ENCODE data around the gene ARHGAP19.

Gene ARHGAP19

GRCh38 chr10:97292097-97292861 is at the start of gene ARHGAP19:
TSS of gene ARHGAP19 (minus strand) at chr10:97292637. CDS start at chr10:97292627, 10 bp downstream.
- no peaks in the 10 kb centered on the region for H3K36me3 ChIP-seq (ENCODE audit: control insufficient read depth, insufficient read depth, low read length)
- no peaks in the 10 kb centered on the region for H3K27me3 ChIP-seq (ENCODE audit: control insufficient read depth, insufficient read depth, low read length)
- no peaks in the 10 kb centered on the region for H3K9me3 ChIP-seq (ENCODE audit: control insufficient read depth, insufficient read depth, low read length)
- no peaks in the 10 kb centered on the region for H3K4me1 ChIP-seq (ENCODE audit: control insufficient read depth, insufficient read depth, low read length)
- WGBS (ENCODE audit: insufficient coverage, insufficient read length) = no CpG with 5 or more reads among the region's 55 CpGs
- DNase-seq (ENCODE audit: low read depth, low spot score) = peak; percentile 89
- no peak within 1 kb of the TSS for H3K27ac ChIP-seq (ENCODE audit: low read length)
- H3K4me3 ChIP-seq (ENCODE audit: low read length) = peak within 1 kb of the TSS; percentile 83

GRCh38 chr10:97341416-97341815 is 49.0 kb upstream of the ARHGAP19 start:
- no peaks in the 10 kb centered on the region for H3K27me3 ChIP-seq (ENCODE audit: control insufficient read depth, insufficient read depth, low read length)
- no peak for DNase-seq (ENCODE audit: low read depth, low spot score)
- no peaks in the 10 kb centered on the region for H3K4me1 ChIP-seq (ENCODE audit: control insufficient read depth, insufficient read depth, low read length)
- H3K4me3 ChIP-seq (ENCODE audit: low read length) = no peak overlapping the region
- no peak overlapping the region for H3K27ac ChIP-seq (ENCODE audit: low read length)
- no CpG with 5 or more reads among the region's 2 CpGs for WGBS (ENCODE audit: insufficient coverage, insufficient read length)
- H3K36me3 ChIP-seq (ENCODE audit: control insufficient read depth, insufficient read depth, low read length) = no peaks in the 10 kb centered on the region
- H3K9me3 ChIP-seq (ENCODE audit: control insufficient read depth, insufficient read depth, low read length) = no peaks in the 10 kb centered on the region

- H3K27ac ChIP-seq (ENCODE audit: low read length) = no peak overlapping the region
- no peak for DNase-seq (ENCODE audit: low read depth, low spot score)
- no peaks in the 10 kb centered on the region for H3K27me3 ChIP-seq (ENCODE audit: control insufficient read depth, insufficient read depth, low read length)
- WGBS (ENCODE audit: insufficient coverage, insufficient read length) = no CpG with 5 or more reads among the region's 5 CpGs
- no peaks in the 10 kb centered on the region for H3K9me3 ChIP-seq (ENCODE audit: control insufficient read depth, insufficient read depth, low read length)
- 0 out of 2 replicates have a peak, but pooled peaks cover 4% of the 10 kb centered on the region for H3K36me3 ChIP-seq (ENCODE audit: control insufficient read depth, insufficient read depth, low read length)
- H3K4me3 ChIP-seq (ENCODE audit: low read length) = no peak overlapping the region
- no peaks in the 10 kb centered on the region for H3K4me1 ChIP-seq (ENCODE audit: control insufficient read depth, insufficient read depth, low read length)
These were observed 45.6 kb upstream of the ARHGAP19 start for GRCh38 chr10:97338041-97338440.

GRCh38 chr10:97336942-97337831 is 44.8 kb upstream of the ARHGAP19 start:
- Histone ChIP-seq H3K4me3 (ENCODE audit: low read length) (no peak overlapping the region), H3K27ac (ENCODE audit: low read length) (peak overlapping the region; percentile 22), H3K4me1 (ENCODE audit: control insufficient read depth, insufficient read depth, low read length) (no peaks in the 10 kb centered on the region), H3K9me3 (ENCODE audit: control insufficient read depth, insufficient read depth, low read length) (no peaks in the 10 kb centered on the region), H3K36me3 (ENCODE audit: control insufficient read depth, insufficient read depth, low read length) (0 out of 2 replicates have a peak, but pooled peaks cover 4% of the 10 kb centered on the region), H3K27me3 (ENCODE audit: control insufficient read depth, insufficient read depth, low read length) (no peaks in the 10 kb centered on the region)
- WGBS (ENCODE audit: insufficient coverage, insufficient read length) = no CpG with 5 or more reads among the region's 11 CpGs
- DNase-seq (ENCODE audit: low read depth, low spot score) = peak; percentile 78

GRCh38 chr10:97336446-97336845 is 44.0 kb upstream of the ARHGAP19 start:
- no CpG with 5 or more reads among the region's 5 CpGs for WGBS (ENCODE audit: insufficient coverage, insufficient read length)
- Histone ChIP-seq H3K36me3 (ENCODE audit: control insufficient read depth, insufficient read depth, low read length) (0 out of 2 replicates have a peak, but pooled peaks cover 4% of the 10 kb centered on the region), H3K27me3 (ENCODE audit: control insufficient read depth, insufficient read depth, low read length) (no peaks in the 10 kb centered on the region), H3K9me3 (ENCODE audit: control insufficient read depth, insufficient read depth, low read length) (no peaks in the 10 kb centered on the region), H3K27ac (ENCODE audit: low read length) (no peak overlapping the region), H3K4me3 (ENCODE audit: low read length) (no peak overlapping the region), H3K4me1 (ENCODE audit: control insufficient read depth, insufficient read depth, low read length) (no peaks in the 10 kb centered on the region)
- no peak for DNase-seq (ENCODE audit: low read depth, low spot score)

- no peak for DNase-seq (ENCODE audit: low read depth, low spot score)
- Histone ChIP-seq H3K4me3 (ENCODE audit: low read length) (no peak overlapping the region), H3K9me3 (ENCODE audit: control insufficient read depth, insufficient read depth, low read length) (no peaks in the 10 kb centered on the region), H3K27ac (ENCODE audit: low read length) (no peak overlapping the region), H3K27me3 (ENCODE audit: control insufficient read depth, insufficient read depth, low read length) (no peaks in the 10 kb centered on the region), H3K36me3 (ENCODE audit: control insufficient read depth, insufficient read depth, low read length) (0 out of 2 replicates have a peak, but pooled peaks cover 4% of the 10 kb centered on the region), H3K4me1 (ENCODE audit: control insufficient read depth, insufficient read depth, low read length) (no peaks in the 10 kb centered on the region)
- no CpG with 5 or more reads among the region's 5 CpGs for WGBS (ENCODE audit: insufficient coverage, insufficient read length)
These were observed 43.6 kb upstream of the ARHGAP19 start for GRCh38 chr10:97336006-97336405.

- Histone ChIP-seq H3K36me3 (ENCODE audit: control insufficient read depth, insufficient read depth, low read length) (0 out of 2 replicates have a peak, but pooled peaks cover 4% of the 10 kb centered on the region), H3K4me3 (ENCODE audit: low read length) (peak overlapping the region; percentile 98; the same call in 1 of the 2 replicates), H3K27ac (ENCODE audit: low read length) (no peak overlapping the region), H3K9me3 (ENCODE audit: control insufficient read depth, insufficient read depth, low read length) (no peaks in the 10 kb centered on the region), H3K27me3 (ENCODE audit: control insufficient read depth, insufficient read depth, low read length) (no peaks in the 10 kb centered on the region), H3K4me1 (ENCODE audit: control insufficient read depth, insufficient read depth, low read length) (no peaks in the 10 kb centered on the region)
- DNase-seq (ENCODE audit: low read depth, low spot score) = no peak
- WGBS (ENCODE audit: insufficient coverage, insufficient read length) = no CpG with 5 or more reads among the region's 25 CpGs
These were observed 42.8 kb upstream of the ARHGAP19 start for GRCh38 chr10:97335188-97335619.

GRCh38 chr10:97334370-97335175 is 42.1 kb upstream of the ARHGAP19 start, which contains the start of gene FRAT2:
TSS of gene FRAT2 (minus strand) at chr10:97334729. CDS start at chr10:97334572, 157 bp downstream.
- WGBS (ENCODE audit: insufficient coverage, insufficient read length) = no CpG with 5 or more reads among the region's 103 CpGs
- H3K9me3 ChIP-seq (ENCODE audit: control insufficient read depth, insufficient read depth, low read length) = no peaks in the 10 kb centered on the region
- H3K27ac ChIP-seq (ENCODE audit: low read length) = no peak within 1 kb of the TSS
- peak within 1 kb of the TSS; percentile 98 for H3K4me3 ChIP-seq (ENCODE audit: low read length)
- no peaks in the 10 kb centered on the region for H3K4me1 ChIP-seq (ENCODE audit: control insufficient read depth, insufficient read depth, low read length)
- no peak for DNase-seq (ENCODE audit: low read depth, low spot score)
- no peaks in the 10 kb centered on the region for H3K27me3 ChIP-seq (ENCODE audit: control insufficient read depth, insufficient read depth, low read length)
- 0 out of 2 replicates have a peak, but pooled peaks cover 4% of the 10 kb centered on the region for H3K36me3 ChIP-seq (ENCODE audit: control insufficient read depth, insufficient read depth, low read length)

GRCh38 chr10:97333601-97334369 is 41.3 kb upstream of the ARHGAP19 start:
- Histone ChIP-seq H3K4me1 (ENCODE audit: control insufficient read depth, insufficient read depth, low read length) (no peaks in the 10 kb centered on the region), H3K27me3 (ENCODE audit: control insufficient read depth, insufficient read depth, low read length) (no peaks in the 10 kb centered on the region), H3K4me3 (ENCODE audit: low read length) (peak overlapping the region; percentile 98), H3K27ac (ENCODE audit: low read length) (no peak overlapping the region), H3K36me3 (ENCODE audit: control insufficient read depth, insufficient read depth, low read length) (peaks cover 8% of the 10 kb centered on the region; the same call in 1 of the 2 replicates), H3K9me3 (ENCODE audit: control insufficient read depth, insufficient read depth, low read length) (no peaks in the 10 kb centered on the region)
- no CpG with 5 or more reads among the region's 89 CpGs for WGBS (ENCODE audit: insufficient coverage, insufficient read length)
- DNase-seq (ENCODE audit: low read depth, low spot score) = no peak

All from iPS DF 6.9 (cell line).